ENCODE measurements around the gene LDB2.

GRCh38 chr4:16642897-16643296, 255.5 kb downstream of the LDB2 start:
- TF ChIP-seq POLR2A (IDR thresholded peaks at IDR 0.05; ENCODE audit: low read length) (no peak), GATA1 (IDR thresholded peaks at IDR 0.05; ENCODE audit: low read depth, low read length) (no peak)

Data from erythroblast (primary cell).